NCI-H2029 (cell line): ENCODE data around the gene IFI35.
A peak's percentile ranks its signal among the peaks of the same experiment; 100 is the strongest.
"Not testable (repeated sequence)": the region's sequence is repeated elsewhere in the genome, so short reads cannot be mapped to it uniquely, and the experiment has no call there.

Experiments
- DNase-seq: peaks from one replicate; lab custom pipeline; 2025; lab: John Stamatoyannopoulos, UW

Gene IFI35

DNA sequence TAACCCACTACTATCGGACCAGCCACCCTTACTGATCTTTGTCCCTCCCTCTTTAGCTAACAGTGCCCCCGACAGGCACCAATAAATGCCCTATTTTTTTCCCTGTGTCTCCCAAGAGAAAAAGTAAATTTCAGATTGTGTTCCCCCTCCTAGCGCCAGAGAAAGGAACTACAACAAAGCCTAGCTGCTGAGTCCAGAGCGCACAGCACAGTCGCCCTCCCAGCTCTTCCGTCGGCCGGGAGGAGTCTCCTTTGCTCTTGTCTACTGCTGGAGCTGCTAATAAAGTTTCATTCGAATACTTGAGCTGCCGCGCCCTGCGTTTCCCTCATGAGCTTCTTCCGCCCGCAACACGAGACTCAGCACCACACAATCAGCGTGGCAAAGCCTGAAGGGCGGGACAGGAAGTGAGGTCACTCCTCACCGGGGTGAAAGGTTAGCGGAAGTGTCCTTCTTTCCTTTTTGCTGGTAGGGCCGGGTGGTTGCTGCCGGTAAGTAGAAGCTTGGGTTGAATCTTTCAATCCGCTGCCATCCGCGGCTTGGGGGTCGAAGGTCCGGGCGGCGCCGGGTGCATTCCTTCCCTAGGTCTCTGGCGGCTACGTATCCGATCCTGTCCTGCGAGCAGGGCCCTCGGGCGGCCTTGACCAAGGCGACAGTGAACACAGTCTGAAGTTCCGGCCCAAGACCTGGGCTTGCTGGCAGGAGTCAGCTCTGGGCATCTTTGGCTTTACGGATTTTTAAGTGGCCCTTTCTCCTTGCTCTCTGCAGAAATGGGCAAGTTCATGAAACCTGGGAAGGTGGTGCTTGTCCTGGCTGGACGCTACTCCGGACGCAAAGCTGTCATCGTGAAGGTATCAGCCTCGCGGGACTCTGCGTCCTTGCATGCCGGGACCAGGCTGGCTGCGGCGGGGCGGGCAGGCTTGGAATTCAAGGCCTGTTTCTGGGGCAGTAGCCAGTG, 8.3 kb upstream of the IFI35 start, which contains the start of gene RPL27:
Gene RPL27 (plus strand): TSS at position 436 of the 955 bp plus-strand sequence. CDS start 332 bp downstream, at position 768.
- DNase-seq, result peak; percentile 99

DNA sequence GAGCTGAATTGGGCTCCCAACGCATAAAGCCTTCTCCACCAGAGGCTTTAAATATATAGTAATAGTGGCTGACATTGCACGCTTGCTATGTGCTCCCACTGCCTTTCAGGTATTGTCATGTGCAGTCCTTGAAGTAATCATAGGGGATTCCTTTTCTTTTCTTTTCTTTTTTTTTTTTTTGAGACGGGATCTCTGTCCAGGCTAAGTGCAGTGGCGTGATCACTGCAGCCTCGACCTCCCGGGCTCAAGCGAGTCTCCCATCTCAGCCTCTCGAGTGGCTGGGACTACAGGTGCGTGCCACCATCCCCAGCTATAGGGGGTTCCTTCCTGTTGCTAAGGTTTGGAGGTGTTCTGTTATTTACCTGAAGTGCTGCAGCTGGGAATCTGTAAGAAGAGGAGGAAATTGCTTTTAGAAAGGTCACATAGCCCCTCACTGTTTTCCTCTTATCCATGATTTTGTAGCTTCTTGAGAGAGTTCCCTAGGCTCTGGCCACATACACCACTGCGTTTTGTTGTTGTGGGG, 7.5 kb upstream of the IFI35 start:
- no peak for DNase-seq

DNA sequence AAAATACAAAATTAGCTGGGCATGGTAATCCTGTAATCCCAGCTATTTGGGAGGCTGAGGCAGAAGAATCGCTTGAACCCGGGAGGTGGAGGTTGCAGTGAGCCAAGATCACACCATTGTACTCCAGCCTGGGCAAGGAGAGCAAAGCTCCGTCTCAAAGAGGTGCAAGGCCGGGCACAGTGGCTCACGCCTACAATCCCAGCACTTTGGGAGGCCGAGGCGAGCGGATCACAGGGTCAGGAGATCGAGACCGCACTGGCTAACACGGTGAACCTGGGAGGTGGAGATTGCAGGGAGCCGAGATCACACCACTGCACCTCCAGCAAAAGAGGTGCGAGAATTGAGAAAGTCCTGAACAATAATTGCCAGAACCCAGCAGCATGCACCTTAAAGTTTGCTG, 5.7 kb upstream of the IFI35 start:
- not testable (repeated sequence) for DNase-seq

DNA sequence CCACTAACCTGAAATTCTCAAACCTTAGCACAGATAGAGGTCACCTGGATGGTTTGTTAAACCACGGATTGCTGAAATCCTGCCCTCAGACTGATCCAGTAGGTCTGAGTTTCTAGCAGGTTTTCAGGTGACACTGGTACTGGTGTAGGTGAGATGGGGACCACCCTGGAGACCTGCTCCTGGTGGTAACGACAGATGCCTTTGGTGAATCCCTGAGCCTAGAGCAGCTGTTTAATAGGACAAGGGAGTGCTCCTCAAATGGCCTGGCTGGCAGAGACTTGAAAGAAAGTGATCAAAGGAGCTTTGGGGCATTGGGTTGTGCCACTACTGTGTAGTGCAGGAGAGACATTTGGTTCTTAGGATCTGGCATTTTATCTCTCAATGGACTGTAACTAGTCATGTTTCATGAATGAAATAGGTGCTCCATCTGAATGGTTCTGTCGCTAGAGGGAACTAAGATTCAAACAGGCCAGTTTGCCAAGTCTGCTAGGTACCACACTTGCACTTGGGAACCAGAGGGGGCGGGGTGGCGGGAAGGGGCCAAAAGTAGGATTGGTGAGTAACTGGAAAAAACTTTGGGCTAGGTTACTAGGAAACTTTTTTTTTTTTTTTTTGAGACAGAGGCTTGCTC, 2.9 kb upstream of the IFI35 start:
- DNase-seq, result no peak

DNA sequence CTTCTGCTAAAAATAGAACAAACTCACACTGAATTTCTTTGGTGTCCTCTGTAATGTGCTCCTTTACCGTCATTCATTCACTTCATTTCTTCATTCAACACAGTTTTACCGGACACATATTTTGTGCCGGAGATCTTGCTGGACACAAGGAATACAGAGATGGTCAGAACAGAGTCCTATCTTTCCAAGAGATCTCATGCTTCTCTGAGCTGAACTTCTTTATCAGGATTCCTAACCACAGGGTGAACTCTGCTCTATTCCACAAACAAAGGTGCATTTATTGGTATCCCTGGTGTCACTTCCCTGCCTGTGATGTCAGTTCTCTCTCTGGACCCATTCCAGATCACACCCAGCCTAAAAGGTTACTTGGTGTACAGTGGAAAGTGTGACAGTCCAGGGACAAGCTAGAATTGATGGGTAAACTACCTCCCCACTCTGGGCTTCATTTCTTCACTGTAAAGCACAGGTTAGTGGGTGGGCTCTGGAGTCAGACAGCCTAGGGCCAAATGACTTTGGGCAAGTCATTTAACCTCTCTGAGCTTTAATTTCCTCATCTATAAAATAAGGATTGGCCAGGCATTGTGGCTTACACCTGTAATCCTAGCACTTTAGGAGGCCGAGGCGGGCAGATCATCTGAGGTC, 4.2 kb downstream of the IFI35 start:
- no peak for DNase-seq

DNA sequence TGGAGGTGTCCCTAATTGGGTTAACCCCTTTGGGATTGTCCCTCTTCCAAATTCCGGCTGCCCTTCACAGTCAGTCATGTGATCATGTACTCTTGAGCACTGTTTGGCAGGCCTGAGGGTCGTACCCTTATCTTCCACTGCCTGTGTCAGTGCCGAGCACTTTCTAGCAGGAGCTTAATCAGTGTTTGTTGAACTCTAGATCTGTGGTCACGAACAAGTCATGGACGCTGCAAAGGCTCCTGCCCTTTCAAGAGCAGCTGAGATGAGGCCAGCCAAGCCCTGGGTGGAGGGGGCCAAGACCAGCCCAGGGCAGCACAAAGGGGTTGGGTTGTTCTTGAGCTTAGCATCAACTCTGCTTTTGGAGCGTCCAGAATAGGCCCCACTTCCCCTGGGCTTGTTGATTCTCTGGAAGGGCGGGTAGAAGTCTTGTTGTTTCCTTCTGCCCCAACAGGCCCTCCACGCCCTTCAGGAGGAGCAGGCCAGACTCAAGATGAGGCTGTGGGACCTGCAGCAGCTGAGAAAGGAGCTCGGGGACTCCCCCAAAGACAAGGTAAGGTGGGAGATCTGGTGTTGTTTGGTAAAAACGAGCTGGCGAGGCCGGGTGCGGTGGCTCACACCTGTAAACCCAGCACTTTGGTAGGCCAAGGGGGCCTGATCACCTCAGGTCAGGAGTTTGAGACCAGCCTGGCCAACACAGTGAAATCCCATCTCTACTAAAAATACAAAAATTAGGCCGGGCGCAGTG, 5.3 kb downstream of the IFI35 start:
- no peak for DNase-seq

DNA sequence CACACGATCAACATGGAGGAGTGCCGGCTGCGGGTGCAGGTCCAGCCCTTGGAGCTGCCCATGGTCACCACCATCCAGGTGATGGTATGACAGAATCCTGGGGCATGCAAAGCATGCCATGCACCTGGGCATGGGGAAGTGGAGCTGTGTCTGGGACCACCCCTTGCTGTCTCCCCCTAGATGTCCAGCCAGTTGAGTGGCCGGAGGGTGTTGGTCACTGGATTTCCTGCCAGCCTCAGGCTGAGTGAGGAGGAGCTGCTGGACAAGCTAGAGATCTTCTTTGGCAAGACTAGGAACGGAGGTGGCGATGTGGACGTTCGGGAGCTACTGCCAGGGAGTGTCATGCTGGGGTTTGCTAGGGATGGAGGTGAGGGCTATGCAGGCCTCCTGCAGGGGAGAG, 6.7 kb downstream of the IFI35 start:
- no peak for DNase-seq

DNA sequence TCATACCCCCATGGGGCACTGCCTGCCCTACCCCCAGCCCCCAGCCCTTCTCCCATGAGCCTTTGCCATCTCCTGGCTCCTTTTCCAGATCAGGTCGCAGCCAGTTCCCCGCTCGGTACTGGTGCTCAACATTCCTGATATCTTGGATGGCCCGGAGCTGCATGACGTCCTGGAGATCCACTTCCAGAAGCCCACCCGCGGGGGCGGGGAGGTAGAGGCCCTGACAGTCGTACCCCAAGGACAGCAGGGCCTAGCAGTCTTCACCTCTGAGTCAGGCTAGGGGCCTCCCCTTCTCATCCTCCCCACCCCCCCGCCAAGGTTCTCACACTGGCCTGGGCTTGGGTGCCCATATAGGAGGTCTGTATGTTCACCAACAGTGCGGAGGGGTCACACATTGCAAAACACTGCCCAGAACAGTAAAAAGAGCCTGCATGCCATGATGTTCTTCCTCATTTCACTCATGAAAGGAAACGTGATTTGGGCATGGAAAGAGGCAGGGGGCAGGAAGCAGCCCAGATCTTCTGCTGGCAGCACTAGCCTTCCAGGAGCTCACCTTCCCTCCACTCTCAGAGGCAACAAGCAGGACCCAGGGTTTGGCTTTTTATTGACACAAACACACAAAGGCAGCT, 7.5 kb downstream of the IFI35 start:
- DNase-seq, result no peak

DNA sequence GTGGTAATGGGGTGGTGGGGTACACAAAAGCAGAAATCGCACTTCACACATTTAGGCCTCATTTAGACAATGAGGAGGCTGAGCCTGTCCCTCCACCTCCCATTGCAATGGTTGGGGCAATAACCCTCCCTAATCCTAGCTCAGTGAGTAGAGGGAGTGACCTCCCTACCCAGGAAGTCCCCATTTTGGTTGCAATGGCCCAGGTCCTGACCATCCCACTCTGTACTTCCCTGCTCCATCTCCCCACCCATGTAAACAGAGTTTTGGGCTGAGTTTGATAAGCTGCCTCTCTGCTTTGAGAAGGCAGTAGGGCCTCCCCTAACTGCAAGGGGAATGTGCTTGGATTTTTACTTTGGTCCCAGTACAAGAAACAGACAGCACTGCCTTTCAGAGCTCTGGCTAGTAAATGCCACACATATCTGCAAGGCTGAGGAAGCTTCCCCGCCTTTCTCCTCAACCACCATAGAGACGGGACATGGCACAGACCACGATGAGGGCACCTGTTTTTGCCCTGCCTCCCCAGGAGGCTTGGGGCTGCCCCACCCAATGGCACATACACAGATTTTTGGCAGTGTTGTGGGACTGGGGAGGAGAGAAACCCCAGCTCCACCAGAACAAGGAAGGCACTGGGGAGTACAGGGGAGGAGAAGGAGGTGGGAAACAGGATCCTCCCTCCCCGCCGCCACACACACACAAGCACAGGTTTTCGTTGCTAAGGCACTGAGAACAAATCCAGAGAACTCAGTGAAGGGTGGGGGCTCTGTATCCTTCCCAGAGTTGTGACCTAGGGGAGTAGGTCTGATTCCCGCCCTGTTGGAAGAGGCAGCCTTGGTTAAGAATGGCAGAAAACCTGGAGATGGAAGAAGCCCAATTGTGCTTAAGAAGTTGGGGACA, 8.3 kb downstream of the IFI35 start:
- no peak for DNase-seq

DNA sequence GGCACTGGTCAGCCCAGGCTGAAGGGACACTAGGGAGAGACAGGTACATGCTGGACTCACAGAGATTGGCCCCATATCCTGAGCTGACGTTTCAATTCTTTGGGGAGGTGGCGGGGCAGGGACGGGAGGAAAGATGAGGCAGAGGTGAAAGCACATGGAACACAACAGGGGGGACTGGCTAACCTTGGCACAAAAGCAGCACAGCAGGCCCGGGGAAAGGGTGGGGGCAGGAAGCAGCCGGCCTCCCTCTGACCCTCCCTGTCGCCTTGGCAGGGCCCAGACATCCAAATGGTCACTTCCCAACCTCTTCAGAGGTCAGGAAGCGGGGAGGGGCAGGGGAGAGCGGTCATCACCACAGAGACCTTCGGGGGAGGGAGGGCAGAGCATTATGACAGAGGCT, 9.0 kb downstream of the IFI35 start:
- DNase-seq, result no peak

DNA sequence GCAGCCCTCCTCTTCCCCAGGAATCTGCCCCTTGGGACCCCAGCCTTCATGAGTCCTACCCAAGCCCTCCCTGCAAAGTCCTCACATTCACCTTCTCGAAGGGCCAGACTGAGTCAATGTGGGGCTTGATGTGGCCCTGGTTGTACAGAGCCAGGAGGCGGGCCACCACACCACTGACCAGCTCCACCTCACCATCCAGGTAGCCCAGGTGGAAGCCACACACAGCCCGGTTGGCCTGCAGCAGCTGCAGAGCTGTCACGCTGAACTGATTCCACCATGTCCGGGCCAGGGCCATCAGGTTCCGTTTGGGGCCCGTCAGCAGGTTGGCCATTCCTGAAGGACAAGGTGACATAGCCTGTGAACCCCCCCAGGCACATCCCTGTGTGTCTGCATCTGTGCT, 9.6 kb downstream of the IFI35 start:
- no peak for DNase-seq

DNA sequence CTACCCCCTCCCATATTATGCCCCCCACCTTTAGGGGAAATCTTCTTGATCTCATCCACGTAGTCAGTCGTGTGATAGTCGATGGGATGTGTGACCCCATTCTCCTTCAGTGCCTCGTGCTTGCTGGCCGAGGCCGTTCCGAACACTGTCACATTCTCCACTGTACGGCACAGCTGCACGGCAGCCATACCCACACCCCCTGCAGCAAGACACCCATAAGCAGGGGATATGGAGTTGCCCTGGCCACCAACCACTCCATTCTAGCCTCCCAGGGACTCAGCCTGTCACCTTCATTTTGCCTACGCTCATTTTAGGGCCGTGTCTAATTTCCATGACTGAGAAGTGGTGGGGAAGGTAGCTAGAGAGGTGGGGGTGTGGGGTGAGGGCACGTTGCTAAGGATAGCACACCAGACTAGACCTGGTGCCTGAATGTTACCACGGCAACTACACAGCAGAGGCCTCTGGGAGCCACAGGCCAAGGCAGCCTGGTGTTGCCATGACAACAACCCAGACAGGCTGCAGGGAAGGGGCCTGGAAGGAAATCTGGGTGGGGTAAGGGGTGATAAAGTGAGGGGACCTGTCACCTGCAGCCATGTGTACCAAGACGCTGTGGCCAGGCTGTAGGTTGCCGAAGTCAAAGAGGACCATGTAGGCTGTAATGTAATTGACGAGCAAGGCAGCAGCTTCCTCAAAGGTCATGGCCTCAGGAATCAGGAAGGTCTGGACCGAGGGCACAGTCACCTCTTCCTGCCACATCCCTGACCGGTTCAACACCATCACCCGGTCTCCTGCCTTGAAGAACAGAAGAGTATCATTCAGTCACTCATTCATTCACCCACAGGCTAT, 11.6 kb downstream of the IFI35 start:
- peak; percentile 48 for DNase-seq

DNA sequence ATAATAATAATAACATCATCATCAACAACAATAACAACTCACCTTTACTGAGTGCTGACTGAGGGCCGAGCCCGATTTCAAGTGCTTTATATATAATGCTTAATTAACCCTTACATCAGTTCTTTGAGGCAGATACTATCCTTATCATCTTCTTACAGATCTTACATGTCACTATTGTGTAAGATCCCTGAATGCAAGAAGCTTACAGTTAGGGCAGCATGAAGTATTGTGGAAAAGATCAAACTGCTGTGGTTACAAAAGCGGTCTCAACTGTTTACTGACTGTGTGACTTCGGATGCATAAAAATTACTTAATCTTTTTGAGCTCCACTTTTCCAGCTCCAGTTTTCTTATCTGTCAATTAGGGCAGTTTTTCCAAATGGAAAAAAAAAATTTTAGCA, 12.3 kb downstream of the IFI35 start:
- no peak for DNase-seq

DNA sequence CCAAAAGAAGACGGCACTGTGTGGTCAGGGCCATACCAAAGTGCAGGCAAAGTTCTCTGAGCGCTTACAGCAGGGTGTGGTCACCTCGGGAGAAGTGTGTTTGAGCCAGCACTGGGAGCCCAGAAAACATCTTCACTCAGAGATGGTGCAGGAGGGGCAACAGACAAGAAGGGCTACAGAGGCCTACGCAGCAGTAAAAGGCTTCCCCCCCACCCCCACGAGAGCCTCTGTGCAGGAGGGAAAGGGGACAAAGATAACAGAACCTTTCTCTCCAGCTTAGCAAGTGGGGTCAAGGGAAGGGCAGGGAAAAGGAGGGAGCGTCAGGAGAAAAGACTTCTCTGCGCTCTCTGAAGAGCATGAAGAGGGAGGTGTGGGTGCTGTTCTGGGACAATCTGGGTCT, 12.8 kb downstream of the IFI35 start:
- DNase-seq, result no peak

DNA sequence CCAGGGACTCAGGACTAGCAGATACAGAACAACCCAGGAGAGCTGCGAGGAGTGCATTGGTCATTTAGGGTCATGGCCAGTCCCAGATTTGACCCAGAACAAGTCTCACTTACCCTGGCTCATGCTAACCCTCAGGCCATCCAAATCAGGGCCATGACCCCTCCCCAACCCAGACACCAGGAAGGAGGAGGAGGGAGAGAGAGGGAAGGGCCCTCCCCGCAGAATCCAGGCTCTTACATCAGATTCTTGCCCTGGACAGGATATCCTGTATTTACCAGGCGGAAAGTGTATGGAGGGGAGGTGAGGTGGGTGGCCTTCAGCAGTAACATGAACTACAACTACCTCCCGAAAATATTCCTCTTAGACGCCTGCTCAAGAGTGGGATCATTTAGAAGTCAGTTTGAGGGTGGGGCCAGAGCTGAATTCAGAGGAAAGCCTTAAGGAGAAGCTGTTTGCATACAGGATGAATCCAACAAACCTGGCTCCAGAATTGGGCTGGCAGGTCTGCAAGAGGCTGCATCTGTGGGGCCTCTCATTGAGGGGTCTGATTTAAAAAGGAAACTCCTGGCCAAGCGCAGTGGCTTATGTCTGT, 13.5 kb downstream of the IFI35 start:
- no peak for DNase-seq

DNA sequence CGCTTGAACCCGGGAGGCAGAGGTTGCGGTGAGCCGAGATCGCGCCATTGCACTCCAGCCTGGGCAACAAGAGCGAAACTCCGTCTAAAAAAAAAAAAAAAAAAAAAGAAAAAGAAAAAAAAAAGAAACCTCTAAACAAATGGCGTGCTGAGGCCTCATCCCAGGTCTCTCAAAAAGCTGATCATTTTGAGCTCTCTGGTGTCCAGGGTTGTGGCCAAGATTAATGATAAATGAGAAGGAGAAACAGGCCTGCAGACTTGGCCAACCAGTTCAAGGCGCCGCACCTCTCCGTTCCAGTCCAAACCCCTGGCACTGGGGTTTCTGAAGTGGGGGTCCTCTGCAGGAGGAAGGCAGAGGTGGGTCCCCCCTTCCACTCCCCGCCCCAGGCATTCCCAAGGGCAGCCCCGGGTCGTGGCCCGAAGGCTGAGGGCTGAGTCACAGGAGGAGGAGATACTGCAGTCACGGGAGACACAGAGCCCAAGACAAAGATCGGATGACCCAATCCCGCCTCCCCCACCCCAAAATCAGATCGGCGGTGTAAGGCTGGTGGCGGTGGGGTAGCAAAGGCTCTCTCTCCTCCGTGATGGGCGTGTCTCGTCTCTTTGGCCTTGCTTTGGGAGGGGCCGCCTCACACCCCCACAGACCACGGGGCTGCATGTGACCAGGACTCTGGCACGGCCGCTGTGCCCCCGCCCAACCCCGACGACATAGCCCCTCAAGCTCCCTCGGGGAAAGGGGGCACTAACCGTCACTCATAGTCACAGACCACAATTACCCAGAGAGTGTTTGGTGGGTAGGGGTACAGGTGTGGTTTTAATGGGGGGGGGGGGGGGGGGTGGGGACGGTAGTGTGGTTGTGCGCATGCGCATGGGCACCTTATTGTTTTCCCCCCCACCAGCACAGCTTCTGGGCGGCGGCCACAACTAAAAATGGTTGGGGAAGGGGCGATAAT, 14.5 kb downstream of the IFI35 start:
- DNase-seq, result peak; percentile 5

DNA sequence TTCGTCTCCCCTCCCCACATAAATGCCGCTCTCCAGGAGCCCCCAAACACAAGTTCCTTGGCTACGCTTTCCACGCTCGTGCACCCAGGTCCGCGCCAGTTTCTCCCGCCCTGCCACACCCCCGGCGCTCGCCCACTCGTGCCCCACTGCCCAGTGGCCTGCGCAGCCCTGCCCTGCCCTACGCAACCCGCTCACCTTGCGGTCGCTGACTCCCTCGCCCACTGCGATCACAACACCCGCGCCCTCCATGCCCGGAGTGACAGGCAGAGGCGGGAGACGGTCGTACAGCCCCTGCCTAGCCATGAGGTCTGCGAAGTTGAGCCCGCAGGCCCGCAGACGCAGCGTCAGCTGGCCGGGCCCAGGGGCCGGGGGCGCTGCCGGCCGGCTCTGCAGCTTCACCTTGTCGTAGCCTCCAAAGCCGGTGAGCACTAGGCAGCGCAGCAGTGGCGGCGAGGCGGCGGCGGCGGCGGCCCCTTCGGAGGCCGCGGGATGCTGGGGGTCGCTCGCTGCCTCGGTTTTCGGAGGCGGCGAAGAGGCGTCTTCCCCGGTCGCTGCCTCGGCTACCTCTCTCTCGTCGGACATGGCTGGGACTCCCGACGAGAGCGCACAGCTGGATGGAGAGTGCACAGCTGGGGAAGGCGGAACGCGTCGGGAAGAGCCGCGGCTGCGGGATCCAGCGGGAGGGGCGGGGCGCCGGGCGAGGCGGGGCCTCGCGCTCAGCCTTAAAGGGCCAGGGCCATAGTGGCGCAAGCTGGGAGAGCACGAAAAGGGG, 15.3 kb downstream of the IFI35 start, which contains the start of gene VAT1:
Gene VAT1 (minus strand): TSS at position 645 of the 772 bp plus-strand sequence. CDS start 63 bp downstream, at position 582.
- peak; percentile 68 for DNase-seq
